ENCODE results near the gene POLR2L. TPM values are rescaled to one million over a fixed set of nuclear protein-coding genes. Genes with fewer than 3 reads are reported as not detected.

POLR2L gene
- total and polyA plus RNA-seq, 2 of the 13 experiments (the other 11 are each of a cell fraction or from before 2014, with no cell fraction given) = 104 to 114 TPM

- TF ChIP-seq AGO2 (optimal IDR thresholded peaks at IDR 0.05; ENCODE audit: low read depth, low read length) (peak; percentile 83), SMYD3 (CRISPR knock-in tag; IDR thresholded peaks at IDR 0.05) (no peak), HMGA1 (CRISPR knock-in tag; conservative IDR thresholded peaks at IDR 0.05) (no peak), ZNF292 (CRISPR knock-in tag; IDR thresholded peaks at IDR 0.05; ENCODE audit: borderline replicate concordance, low read depth) (no peak), EZH2 (conservative IDR thresholded peaks at IDR 0.05; ENCODE audit: low read depth, low read length) (no peak), NR3C1 (CRISPR knock-in tag; IDR thresholded peaks at IDR 0.05) (no peak), KAT7 (CRISPR knock-in tag; IDR thresholded peaks at IDR 0.05; ENCODE audit: borderline replicate concordance) (0 out of 2 replicates have a peak, but pooled peaks have one; percentile 5), E2F1 (CRISPR knock-in tag; IDR thresholded peaks at IDR 0.05) (no peak), ZBTB10 (CRISPR knock-in tag; IDR thresholded peaks at IDR 0.05; ENCODE audit: borderline replicate concordance) (no peak), ZNF530 (CRISPR knock-in tag; IDR thresholded peaks at IDR 0.05; ENCODE audit: low read depth) (no peak), ZBTB1 (CRISPR knock-in tag; IDR thresholded peaks at IDR 0.05; ENCODE audit: borderline replicate concordance) (no peak), NFATC3 (CRISPR knock-in tag; IDR thresholded peaks at IDR 0.05) (no peak), NAIF1 (CRISPR knock-in tag; IDR thresholded peaks at IDR 0.05; ENCODE audit: borderline replicate concordance) (no peak), TBL1XR1 (IDR thresholded peaks at IDR 0.05; ENCODE audit: borderline replicate concordance, low read length, partially characterized antibody) (no peak), DR1 (CRISPR knock-in tag; IDR thresholded peaks at IDR 0.05) (no peak), HNRNPLL (IDR thresholded peaks at IDR 0.05; ENCODE audit: low read depth, low read length, poor library complexity, severe bottlenecking) (no peak), NFKB2 (CRISPR knock-in tag; IDR thresholded peaks at IDR 0.05; ENCODE audit: borderline replicate concordance) (0 out of 2 replicates have a peak, but pooled peaks have one; percentile 8), SOX13 (IDR thresholded peaks at IDR 0.05) (no peak), SOX13 (CRISPR knock-in tag; conservative IDR thresholded peaks at IDR 0.05 in 1 of 2, IDR thresholded peaks at IDR 0.05 in 1 of 2) (no peak), NR0B2 (CRISPR knock-in tag; IDR thresholded peaks at IDR 0.05) (peak; percentile 78), MYPOP (CRISPR knock-in tag; IDR thresholded peaks at IDR 0.05) (no peak)
These were observed 32.2 kb downstream of the POLR2L start (continued) for GRCh38 chr11:810040-810567.
